HL-60 (cell line): ENCODE data around the gene ADPRH.

Source experiments
- DNase-seq, 2 experiments: peaks; one replicate each; pipeline ENCODE4 v3.0.0-alpha.2; 2010 to 2020; ENCODE audit warnings: low read depth in 1 of 2, low spot score in 1 of 2
- H3K27ac ChIP-seq: fragments of 250-450 bp; sonication (Bioruptor Pico); replicated peaks from 2 replicates; pipeline ENCODE4 v1.5.1; 2020; ENCODE audit warnings: mild to moderate bottlenecking, moderate library complexity
- H3K27me3 ChIP-seq: fragments of 250-450 bp; sonication (Bioruptor Pico); 2 replicates; pipeline ENCODE4 v1.5.1; 2021; ENCODE audit warnings: mild to moderate bottlenecking, moderate library complexity; ENCODE audit not compliant: insufficient read depth, poor library complexity, severe bottlenecking
- H3K4me3 ChIP-seq: replicated peaks from 2 replicates; pipeline ENCODE4 v1.5.1; 2011; ENCODE audit warnings: mild to moderate bottlenecking, control low read depth, low read length; ENCODE audit not compliant: insufficient read depth
- CTCF ChIP-seq: IDR thresholded peaks from one replicate; pipeline ENCODE4 v1.5.1; 2011; ENCODE audit warnings: low read length, control low read depth, inconsistent platforms; ENCODE audit not compliant: insufficient read depth
- GABPA ChIP-seq: IDR thresholded peaks from 2 replicates; pipeline ENCODE4 v1.6.1; 2012; ENCODE audit warnings: low read depth
- POLR2AphosphoS5 ChIP-seq: IDR thresholded peaks from 2 replicates; pipeline ENCODE4 v1.6.1; 2012; ENCODE audit warnings: low read depth
- REST ChIP-seq: IDR thresholded peaks from 2 replicates; pipeline ENCODE4 v1.6.1; 2012; ENCODE audit warnings: low read depth; ENCODE audit not compliant: insufficient replicate concordance
- SPI1 ChIP-seq: IDR thresholded peaks from 2 replicates; pipeline ENCODE4 v1.6.1; 2012; ENCODE audit warnings: low read depth, mild to moderate bottlenecking, borderline replicate concordance

Gene ADPRH

GRCh38 chr3:119555309-119555735 is 24.0 kb upstream of the ADPRH start:
- peak in 1 of 2 experiments; percentile 7 for DNase-seq
- Histone ChIP-seq H3K4me3 (no peak overlapping the region), H3K27ac (no peak overlapping the region), H3K27me3 (no peaks in the 10 kb centered on the region)
- TF ChIP-seq POLR2AphosphoS5 (no peak), SPI1 (peak; percentile 56; the same call in 1 of the 2 replicates)

GRCh38 chr3:119555929-119556328 is 23.4 kb upstream of the ADPRH start:
- no peak overlapping the region for H3K4me3 ChIP-seq
- no peak for DNase-seq
- H3K27ac ChIP-seq: no peak overlapping the region
- TF ChIP-seq REST: no peak
- no peak for TF ChIP-seq SPI1
- no peak for TF ChIP-seq CTCF
- no peak for TF ChIP-seq POLR2AphosphoS5
- no peak for TF ChIP-seq GABPA
- no peaks in the 10 kb centered on the region for H3K27me3 ChIP-seq

- TF ChIP-seq REST: no peak
- TF ChIP-seq POLR2AphosphoS5: no peak
- TF ChIP-seq GABPA: no peak
- no peak for TF ChIP-seq SPI1
- TF ChIP-seq CTCF: no peak
- no peak overlapping the region for H3K4me3 ChIP-seq
- H3K27ac ChIP-seq: no peak overlapping the region
Observed at GRCh38 chr3:119557192-119557876, 22.0 kb upstream of the ADPRH start.

GRCh38 chr3:119557877-119558269 is 21.4 kb upstream of the ADPRH start:
- TF ChIP-seq SPI1: no peak
- no peak for TF ChIP-seq REST
- TF ChIP-seq POLR2AphosphoS5: no peak
- TF ChIP-seq CTCF: no peak
- no peak for TF ChIP-seq GABPA
- DNase-seq: no peak
- no peaks in the 10 kb centered on the region for H3K27me3 ChIP-seq
- no peak overlapping the region for H3K27ac ChIP-seq
- H3K4me3 ChIP-seq: no peak overlapping the region

More at GRCh38 chr3:119557192-119557876, 22.0 kb upstream of the ADPRH start:
- no peak for DNase-seq
- no peaks in the 10 kb centered on the region for H3K27me3 ChIP-seq
